ENCODE data around the gene PCDHGB5. TPM values are rescaled to one million over a fixed set of nuclear protein-coding genes. Genes with fewer than 3 reads are reported as not detected.

PCDHGB5 gene
- total and polyA plus RNA-seq, 4 donors = 1.2 to 14.3 (median 6.3) TPM

GRCh38 chr5:141421489-141421855, 23.7 kb downstream of the PCDHGB5 start:
- Histone ChIP-seq H3K9ac (ENCODE audit: insufficient read depth in 1 of 2, low read length in 2 of 2) (no peak overlapping the region), H3K4me3 (no peak overlapping the region)
- 8 to 14% methylated on average over 13 of the region's 13 CpGs for WGBS, 2 donors

GRCh38 chr5:141422742-141423291, 25.1 kb downstream of the PCDHGB5 start:
- Histone ChIP-seq H3K9me3 (ENCODE audit: control insufficient read depth in 4 of 4, insufficient read depth in 3 of 4, low read length in 3 of 4) (peaks cover 5 to 59% (median 44%) of the 10 kb centered on the region in 4 donors), H3K4me1 (ENCODE audit: control insufficient read depth in 5 of 5, insufficient read depth in 5 of 5, low read length in 5 of 5) (peaks cover 0 to 3% (median 0%) of the 10 kb centered on the region in 5 donors), H3K27me3 (ENCODE audit: control insufficient read depth in 3 of 3, insufficient read depth in 3 of 3, low read length in 2 of 3) (peaks cover 0 to 4% (median 0%) of the 10 kb centered on the region in 3 donors), H3K27ac (ENCODE audit: low read depth in 1 of 2, low read length in 1 of 2) (no peak overlapping the region), H3K36me3 (ENCODE audit: control insufficient read depth in 4 of 4, insufficient read depth in 4 of 4, low read length in 4 of 4) (peaks cover 0 to 50% (median under 1%) of the 10 kb centered on the region in 4 donors), H3K4me3 (no peak overlapping the region), H3K9ac (ENCODE audit: insufficient read depth in 1 of 2, low read length in 2 of 2) (no peak overlapping the region)
- TF ChIP-seq CTCF (IDR thresholded peaks at IDR 0.05; ENCODE audit: control extremely low read depth, extremely low read depth) = no peak
- DNase-seq (no peak), ATAC-seq (ENCODE audit: insufficient read depth, low FRiP score) (no peak)
- WGBS, 2 donors = 20 to 27% methylated on average over 40 to 42 of the region's 42 CpGs

More at GRCh38 chr5:141421489-141421855, 23.7 kb downstream of the PCDHGB5 start:
- Histone ChIP-seq H3K36me3 (ENCODE audit: control insufficient read depth in 4 of 4, insufficient read depth in 4 of 4, low read length in 4 of 4) (peaks cover 0 to 39% (median under 1%) of the 10 kb centered on the region in 4 donors), H3K4me1 (ENCODE audit: control insufficient read depth in 5 of 5, insufficient read depth in 5 of 5, low read length in 5 of 5) (peaks cover 0 to 3% (median 0%) of the 10 kb centered on the region in 5 donors), H3K27me3 (ENCODE audit: control insufficient read depth in 3 of 3, insufficient read depth in 3 of 3, low read length in 2 of 3) (peaks cover 0 to 4% (median 0%) of the 10 kb centered on the region in 3 donors), H3K9me3 (ENCODE audit: control insufficient read depth in 4 of 4, insufficient read depth in 3 of 4, low read length in 3 of 4) (peaks cover 5 to 53% (median 38%) of the 10 kb centered on the region in 4 donors), H3K27ac (ENCODE audit: low read depth in 1 of 2, low read length in 1 of 2) (no peak overlapping the region)
- ATAC-seq (ENCODE audit: insufficient read depth, low FRiP score) (no peak), DNase-seq (no peak)
- TF ChIP-seq CTCF (IDR thresholded peaks at IDR 0.05; ENCODE audit: control extremely low read depth, extremely low read depth) = no peak

GRCh38 chr5:141427783-141428426, 30.2 kb downstream of the PCDHGB5 start:
- ATAC-seq (ENCODE audit: insufficient read depth, low FRiP score) (no peak), DNase-seq (no peak)
- H3K9me3 ChIP-seq (ENCODE audit: control insufficient read depth in 4 of 4, insufficient read depth in 3 of 4, low read length in 3 of 4) = peaks cover 3 to 56% (median 29%) of the 10 kb centered on the region in 4 donors
- no peak for TF ChIP-seq CTCF (IDR thresholded peaks at IDR 0.05; ENCODE audit: control extremely low read depth, extremely low read depth)
- H3K27ac ChIP-seq (ENCODE audit: low read depth in 1 of 2, low read length in 1 of 2) = no peak overlapping the region
- WGBS, 2 donors = 49 to 53% methylated on average over 53 of the region's 53 CpGs
- H3K4me3 ChIP-seq = no peak overlapping the region
- no peak overlapping the region for H3K9ac ChIP-seq (ENCODE audit: insufficient read depth in 1 of 2, low read length in 2 of 2)
- peaks cover 0 to 37% (median under 1%) of the 10 kb centered on the region in 4 donors for H3K36me3 ChIP-seq (ENCODE audit: control insufficient read depth in 4 of 4, insufficient read depth in 4 of 4, low read length in 4 of 4)
- H3K27me3 ChIP-seq (ENCODE audit: control insufficient read depth in 3 of 3, insufficient read depth in 3 of 3, low read length in 2 of 3) = no peaks in the 10 kb centered on the region
- peaks cover 0 to 5% (median 0%) of the 10 kb centered on the region in 5 donors for H3K4me1 ChIP-seq (ENCODE audit: control insufficient read depth in 5 of 5, insufficient read depth in 5 of 5, low read length in 5 of 5)
